GM19035 (cell line): ENCODE results near the gene IGSF6.
"Not testable (repeated sequence)": the region's sequence is repeated elsewhere in the genome, so short reads cannot be mapped to it uniquely, and the experiment has no call there.

Experiments
- ATAC-seq: cut with Tn5 transposase; IDR thresholded peaks from one replicate; pipeline ENCODE4 v1.9.1; 2021; ENCODE audit not compliant: unreplicated experiment

IGSF6 gene

DNA sequence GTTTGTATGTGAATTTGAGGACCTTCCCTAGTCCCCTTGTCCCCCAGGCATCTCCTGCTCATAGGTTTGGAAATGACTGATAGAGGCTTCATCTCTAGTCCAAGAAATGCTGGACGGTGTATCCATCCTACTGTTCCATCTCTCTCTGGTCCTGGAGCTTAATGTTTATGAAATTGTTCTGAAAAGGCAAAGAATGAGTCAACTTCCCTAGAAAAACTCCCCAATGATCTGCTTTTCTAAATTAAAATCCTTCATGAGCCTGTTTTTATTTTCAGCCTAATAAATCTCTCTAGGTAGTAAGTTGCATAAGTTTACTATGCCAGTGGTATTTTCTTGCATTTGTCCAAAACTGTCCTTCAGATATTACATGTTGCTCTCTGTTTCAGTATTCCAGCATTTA, 2.1 kb upstream of the IGSF6 start:
- no peak for ATAC-seq

- no peak for ATAC-seq
Measured at GRCh38 chr16:21653571-21653970, 1.2 kb upstream of the IGSF6 start.

DNA sequence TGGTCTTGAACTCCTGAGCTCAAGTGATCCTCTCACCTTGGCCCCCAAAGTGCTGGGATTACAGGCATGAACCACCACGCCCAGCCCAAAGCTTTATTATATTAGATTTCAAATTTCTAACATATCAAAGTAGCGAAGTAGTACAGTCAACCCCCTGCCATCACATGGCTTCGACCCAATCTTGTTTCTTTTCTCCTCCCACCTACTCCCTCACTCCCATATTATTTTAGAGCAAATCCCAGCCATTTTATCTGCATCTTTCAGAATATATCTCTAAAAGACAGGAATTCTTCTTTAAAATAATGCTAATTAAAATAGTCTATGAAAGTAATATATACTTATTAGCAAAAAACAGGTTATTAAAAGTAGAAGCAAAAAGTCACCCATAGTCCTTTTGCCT, 893 bp downstream of the IGSF6 start:
- ATAC-seq = no peak

GRCh38 chr16:21650521-21650920, 1.9 kb downstream of the IGSF6 start:
- no peak for ATAC-seq

- not testable (repeated sequence) for ATAC-seq
Measured at GRCh38 chr16:21649826-21650406, 2.5 kb downstream of the IGSF6 start.

GRCh38 chr16:21647562-21648164, 4.7 kb downstream of the IGSF6 start:
- ATAC-seq = no peak

- peak; percentile 88 for ATAC-seq
Measured at GRCh38 chr16:21646721-21647561, 5.5 kb downstream of the IGSF6 start.

GRCh38 chr16:21646091-21646490, 6.3 kb downstream of the IGSF6 start:
- ATAC-seq = no peak

DNA sequence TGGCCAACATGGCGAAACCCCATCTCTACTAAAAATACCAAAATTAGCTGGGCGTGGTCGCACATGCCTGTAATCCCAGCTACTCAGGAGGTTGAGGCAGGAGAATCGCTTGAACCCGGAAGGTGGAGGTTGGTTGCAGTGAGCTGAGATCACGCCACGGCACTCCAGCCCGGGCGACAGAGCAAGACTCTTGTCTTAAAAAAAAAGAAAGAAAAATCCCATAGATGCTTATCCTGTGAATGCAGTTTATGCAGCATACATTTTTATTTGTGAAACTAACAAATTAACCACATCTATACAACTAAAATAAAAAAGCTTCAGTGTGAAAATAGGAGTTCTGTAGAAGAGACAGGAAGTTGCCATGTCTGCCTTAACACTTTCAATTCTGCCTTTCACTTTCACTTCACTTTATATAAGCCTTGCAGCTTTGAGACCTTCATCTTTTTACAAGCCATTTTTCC, 7.1 kb downstream of the IGSF6 start:
- ATAC-seq = no peak

GRCh38 chr16:21644674-21645073, 7.7 kb downstream of the IGSF6 start:
- no peak for ATAC-seq

DNA sequence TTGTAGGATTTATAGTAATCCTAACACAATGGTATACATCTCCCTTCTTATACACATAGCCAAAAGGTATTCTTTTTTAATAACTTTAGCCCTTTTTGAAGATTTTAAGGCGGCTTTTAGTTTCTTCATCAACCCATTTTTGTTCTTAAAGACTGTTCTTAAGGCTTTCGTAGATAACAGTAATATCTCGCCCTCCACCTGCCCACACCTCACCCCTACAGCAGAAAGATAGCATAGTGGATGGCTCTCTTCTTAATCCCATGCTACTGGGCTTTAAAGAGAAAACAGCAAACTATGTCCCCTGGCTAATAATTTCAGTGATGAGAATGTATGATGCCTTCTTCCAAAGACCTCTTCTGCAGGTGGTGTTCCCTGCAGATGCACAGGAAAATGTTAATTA, 8.6 kb downstream of the IGSF6 start:
- ATAC-seq = no peak

DNA sequence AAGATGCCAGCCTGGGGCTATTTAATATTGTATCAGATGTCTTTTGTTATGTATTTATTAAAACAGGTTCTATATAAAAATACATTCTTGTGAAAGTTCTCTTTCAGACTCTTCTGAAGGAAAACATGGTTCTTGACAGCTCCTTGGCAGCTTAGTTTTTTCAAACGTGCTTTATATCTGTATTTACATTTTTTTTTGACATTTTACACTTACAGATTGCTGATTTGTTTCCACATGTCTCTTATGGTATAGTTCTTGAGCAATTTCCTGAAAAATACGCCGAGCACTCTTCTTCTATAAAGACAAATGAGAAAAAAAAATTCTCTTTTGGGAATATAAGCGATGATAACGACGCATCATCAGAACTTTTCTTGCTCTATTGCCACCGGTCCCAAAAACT, 9.5 kb downstream of the IGSF6 start:
- ATAC-seq = no peak

DNA sequence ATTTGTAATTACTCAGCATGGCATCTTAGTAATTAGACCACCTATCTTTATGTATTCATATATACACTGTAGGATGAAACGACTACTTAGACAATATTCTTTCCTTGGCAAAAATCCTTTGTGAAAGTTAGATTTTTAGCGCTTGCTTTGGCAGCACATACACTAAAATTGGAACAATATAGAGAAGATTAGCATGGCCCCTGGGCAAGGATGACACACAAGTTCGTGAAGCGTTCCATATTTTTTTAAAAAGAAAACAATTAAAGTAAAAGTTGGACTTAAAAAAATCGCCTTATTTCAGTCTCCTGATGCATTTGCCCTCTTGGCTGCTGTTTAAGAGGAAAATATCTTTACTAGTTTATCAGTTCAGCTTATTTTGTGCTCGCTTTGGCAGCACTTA, 10.5 kb downstream of the IGSF6 start:
- no peak for ATAC-seq

DNA sequence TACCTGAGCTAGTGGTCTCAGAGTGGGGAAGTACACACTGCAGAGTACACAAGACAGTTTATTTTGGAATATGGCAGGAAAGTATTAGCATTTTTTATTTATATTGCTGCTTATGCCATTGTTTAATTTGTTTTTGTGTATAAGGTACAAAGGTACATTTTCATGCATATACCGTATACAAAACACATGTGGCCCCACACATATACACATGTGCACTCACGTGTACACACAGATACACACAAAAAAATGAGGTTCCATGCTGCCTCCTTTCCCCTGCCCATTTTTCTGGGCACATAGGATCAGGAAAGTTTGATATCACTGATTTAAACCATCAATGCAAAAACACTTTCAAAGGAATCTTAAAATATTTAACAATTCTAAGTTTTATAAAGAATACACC, 12.9 kb downstream of the IGSF6 start:
- no peak for ATAC-seq

GRCh38 chr16:21638573-21638975, 13.8 kb downstream of the IGSF6 start:
- ATAC-seq = no peak

DNA sequence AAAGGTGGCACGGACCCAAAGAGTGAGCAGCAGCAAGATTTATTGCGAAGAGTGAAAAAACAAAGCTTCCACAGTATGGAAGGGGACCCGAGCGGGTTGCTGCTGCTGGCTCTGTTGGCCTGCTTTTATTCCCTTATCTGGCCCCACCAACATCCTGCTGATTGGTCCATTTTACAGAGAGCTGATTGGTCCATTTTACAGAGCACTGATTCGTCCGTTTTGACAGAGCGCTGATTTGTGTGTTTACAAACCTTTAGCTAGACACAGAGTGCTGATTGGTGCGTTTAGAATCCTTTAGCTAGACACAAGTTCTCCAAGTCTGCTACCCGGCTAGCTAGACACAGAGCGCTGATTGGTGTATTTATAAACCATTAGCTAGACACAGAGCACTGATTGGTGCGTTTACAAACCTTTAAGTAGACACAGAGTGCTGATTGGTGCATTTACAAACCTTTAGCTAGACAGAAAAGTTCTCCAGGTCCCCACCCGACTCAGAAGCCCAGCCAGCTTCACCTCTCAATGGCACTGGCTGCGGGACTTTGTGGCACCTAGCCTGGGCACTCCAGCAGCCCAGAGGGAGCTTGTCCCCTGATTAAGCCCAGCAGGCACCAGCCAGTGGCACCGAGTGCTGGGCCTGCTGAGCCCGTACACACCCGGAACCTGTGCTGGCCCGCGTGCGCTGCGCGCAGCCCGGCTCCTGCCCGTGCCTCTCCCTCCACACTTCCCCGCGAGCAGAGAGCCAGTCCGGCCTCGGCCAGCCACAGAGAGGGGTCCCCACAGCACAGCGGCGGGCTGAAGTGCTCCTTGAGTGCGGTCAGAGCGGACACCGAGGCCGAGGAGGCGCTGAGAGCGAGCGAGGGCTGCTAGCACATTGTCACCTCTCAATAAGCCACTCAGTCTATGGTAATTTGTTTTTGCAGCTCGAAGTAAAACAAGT, 15.1 kb downstream of the IGSF6 start:
- no peak for ATAC-seq

- not testable (repeated sequence) for ATAC-seq
Measured at GRCh38 chr16:21635694-21636093, 16.7 kb downstream of the IGSF6 start.

- ATAC-seq = no peak
Measured at GRCh38 chr16:21634216-21634615, 18.2 kb downstream of the IGSF6 start.

- not testable (repeated sequence) for ATAC-seq
Measured at GRCh38 chr16:21631951-21632575, 20.3 kb downstream of the IGSF6 start.

DNA sequence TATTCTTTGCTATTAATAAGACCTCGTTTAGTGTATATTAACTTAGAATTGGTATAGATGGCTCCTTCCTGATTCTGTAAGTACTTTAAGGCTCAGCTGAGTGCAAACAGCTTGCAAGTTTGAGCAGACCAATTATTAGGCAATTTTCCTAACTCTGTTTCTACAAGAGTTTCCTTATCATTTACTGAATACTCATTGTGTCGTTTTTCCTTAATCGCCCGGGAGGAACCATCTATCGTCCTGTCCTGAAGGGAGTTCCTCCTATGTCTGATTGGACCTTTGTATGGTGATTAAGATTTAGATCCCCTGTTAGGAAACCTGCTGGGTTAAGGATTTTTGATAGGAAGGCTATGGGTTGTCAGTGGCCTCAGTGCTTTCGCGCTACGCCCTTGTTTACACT, 21.0 kb downstream of the IGSF6 start:
- ATAC-seq = not testable (repeated sequence)

DNA sequence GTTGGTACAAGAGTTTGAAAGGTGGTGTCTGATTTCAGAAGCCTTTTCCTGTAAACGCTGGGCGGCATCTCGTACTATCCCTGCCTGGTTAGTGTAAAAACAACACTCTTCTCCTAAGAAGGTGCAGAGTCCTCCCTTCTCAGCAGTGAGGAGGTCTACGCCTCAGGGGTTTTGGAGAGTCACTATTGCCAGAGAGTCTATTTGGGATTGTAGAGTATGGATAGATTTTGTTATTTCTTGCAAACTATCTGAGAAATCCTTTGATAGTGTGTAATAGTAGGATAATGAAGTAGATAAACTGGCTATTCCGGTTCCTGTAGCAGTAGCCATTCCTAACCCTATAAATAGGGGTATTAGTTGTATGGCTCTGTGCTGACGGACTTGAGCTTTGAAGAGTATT, 21.5 kb downstream of the IGSF6 start:
- not testable (repeated sequence) for ATAC-seq
